22Rv1 (cell line): ENCODE results near the gene WDR1.

Source experiments
- H3K27ac ChIP-seq: fragments of 450-650 bp; 2 replicates; pipeline ENCODE4 v1.5.1; 2017
- CTCF ChIP-seq: fragments of 450-650 bp; IDR thresholded peaks from 2 replicates; pipeline ENCODE4 v1.5.1; 2017; ENCODE audit warnings: mild to moderate bottlenecking
- ZFX ChIP-seq: fragments of 450-650 bp; IDR thresholded peaks from 2 replicates; pipeline ENCODE4 v1.6.1; 2017; ENCODE audit warnings: antibody characterized with exemption, borderline replicate concordance

WDR1 gene

DNA sequence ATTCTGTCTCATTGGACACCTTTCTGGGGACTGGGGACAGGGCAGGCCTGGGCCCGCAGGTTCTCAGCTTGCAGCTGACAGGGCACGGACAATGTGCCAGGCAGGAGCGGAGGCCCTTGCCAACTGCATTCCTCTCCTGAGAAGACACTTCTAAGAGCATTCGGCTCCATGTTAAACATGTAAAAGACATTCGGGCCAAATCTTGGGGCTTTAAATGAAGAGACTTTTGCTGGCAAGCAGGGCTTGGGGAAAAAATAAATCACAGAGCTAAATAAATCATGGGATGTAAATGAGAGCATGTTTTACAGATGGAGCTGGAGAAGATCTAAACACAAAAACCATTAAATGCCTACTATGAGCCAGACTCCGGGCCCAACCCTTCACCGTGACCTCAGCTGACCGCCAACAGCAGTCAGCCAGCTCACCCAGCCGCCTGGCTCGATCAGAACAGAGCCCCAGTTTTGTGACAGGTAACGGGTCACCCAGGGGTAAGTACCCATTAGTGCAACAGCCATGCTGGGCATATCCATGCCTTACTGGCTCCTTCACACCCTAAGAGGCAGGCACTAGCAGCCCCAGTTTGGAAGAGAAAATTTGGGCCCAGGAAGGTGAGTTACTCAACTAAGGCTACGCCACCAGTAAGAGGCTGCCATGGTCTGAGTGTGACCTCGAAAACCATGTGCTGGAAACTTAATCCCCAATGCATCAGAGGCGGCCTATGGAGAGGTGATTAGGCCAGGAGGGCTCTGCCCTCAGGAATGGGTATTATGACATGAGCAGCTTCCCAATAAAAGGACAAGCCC is 14.7 kb downstream of the WDR1 start:
- TF ChIP-seq CTCF, result no peak
- TF ChIP-seq ZFX, result no peak

DNA sequence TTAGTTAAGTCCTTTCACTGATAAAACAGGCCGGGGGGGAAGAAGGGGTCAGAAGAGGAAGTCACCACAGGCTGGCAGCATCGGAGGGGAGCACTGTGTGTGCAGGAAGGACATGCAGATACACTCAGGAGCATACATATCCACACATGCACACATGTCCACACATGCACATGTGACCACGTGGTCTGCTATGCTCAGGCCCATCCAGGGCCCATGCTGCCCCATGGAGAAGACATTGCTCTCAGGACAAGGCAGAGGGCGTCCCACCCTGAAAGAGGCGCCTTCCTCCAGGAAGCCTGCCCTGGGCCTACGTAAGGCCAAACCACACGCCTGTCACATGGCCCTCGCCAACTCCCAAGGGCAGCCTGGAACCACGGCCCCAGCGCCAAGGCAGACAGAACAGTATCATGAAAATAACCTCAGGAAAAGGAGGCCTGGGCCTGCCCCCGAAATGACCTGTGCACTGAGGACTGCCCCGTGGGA is 15.8 kb downstream of the WDR1 start:
- no peak for TF ChIP-seq CTCF
- no peak for TF ChIP-seq ZFX
- H3K27ac ChIP-seq, result no peak overlapping the region

More for the DNA sequence above, 14.7 kb downstream of the WDR1 start:
- H3K27ac ChIP-seq, result no peak overlapping the region

DNA sequence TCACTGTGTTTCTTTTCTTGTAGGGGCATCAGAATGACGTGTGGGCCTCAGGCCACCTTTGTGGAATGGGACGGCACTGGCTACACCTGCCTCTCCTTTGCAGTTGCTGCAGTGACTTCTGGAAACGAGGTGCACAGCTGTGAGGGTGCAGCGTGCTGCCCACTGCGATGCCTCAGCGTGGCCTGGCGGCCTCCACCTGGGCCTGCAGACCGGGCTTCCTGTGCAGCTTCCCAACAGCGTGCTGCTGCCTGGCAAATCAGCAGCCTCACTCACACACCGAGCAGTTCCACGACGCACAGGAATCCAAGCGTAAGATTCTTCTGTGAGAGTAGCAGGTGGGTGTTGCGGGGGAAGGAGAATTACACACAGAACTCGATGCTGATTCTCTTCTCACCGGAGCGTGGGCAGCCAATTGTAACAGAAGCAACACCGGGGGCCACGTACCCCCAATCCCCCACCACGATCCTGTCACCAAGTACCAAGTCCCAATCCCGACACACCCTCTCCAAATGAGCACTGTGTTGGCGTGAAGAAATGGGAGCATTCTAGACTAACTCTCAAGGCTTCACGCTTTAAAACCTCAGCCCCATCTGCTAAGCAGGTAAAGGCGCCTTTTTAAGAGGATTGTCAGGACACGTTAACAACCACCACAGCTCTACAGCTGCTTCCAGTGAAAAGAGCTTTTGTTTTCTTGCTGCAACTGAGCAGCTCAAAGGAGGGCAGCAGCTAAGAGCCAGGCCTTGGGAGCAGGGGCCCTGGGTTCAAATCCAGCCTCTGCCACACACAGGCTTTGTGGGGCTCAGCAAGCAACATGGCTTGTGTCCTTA is 16.9 kb downstream of the WDR1 start:
- H3K27ac ChIP-seq, result no peak overlapping the region

GRCh38 chr4:10098780-10099160 is 17.8 kb downstream of the WDR1 start:
- TF ChIP-seq CTCF (no peak), ZFX (no peak)
- H3K27ac ChIP-seq, result no peak overlapping the region

More for the DNA sequence above, 16.9 kb downstream of the WDR1 start:
- TF ChIP-seq CTCF, result no peak
- no peak for TF ChIP-seq ZFX

GRCh38 chr4:10097906-10098779 is 18.5 kb downstream of the WDR1 start:
- no peak overlapping the region for H3K27ac ChIP-seq

GRCh38 chr4:10096978-10097335 is 19.6 kb downstream of the WDR1 start:
- H3K27ac ChIP-seq, result no peak overlapping the region
- TF ChIP-seq CTCF (no peak), ZFX (no peak)

More at GRCh38 chr4:10097906-10098779, 18.5 kb downstream of the WDR1 start:
- no peak for TF ChIP-seq CTCF
- no peak for TF ChIP-seq ZFX
